NCI-H1092 (cell line): ENCODE results near the gene MYO15B.

Experiments
- DNase-seq: peaks from one replicate; lab custom pipeline; 2025; lab: John Stamatoyannopoulos, UW

MYO15B gene

GRCh38 chr17:75558666-75559530 lies 28.7 kb upstream of the MYO15B start:
- DNase-seq, result no peak

- no peak for DNase-seq
Measured at GRCh38 chr17:75559958-75560533, 27.6 kb upstream of the MYO15B start.

- no peak for DNase-seq
Measured at GRCh38 chr17:75561927-75562603, 25.5 kb upstream of the MYO15B start.

- DNase-seq, result no peak
Measured at GRCh38 chr17:75563063-75563758, 24.4 kb upstream of the MYO15B start.

GRCh38 chr17:75564195-75564594 lies 23.4 kb upstream of the MYO15B start:
- no peak for DNase-seq

- DNase-seq, result no peak
Measured at GRCh38 chr17:75565066-75565465, 22.5 kb upstream of the MYO15B start.

GRCh38 chr17:75565618-75566017 lies 22.0 kb upstream of the MYO15B start:
- DNase-seq, result no peak

GRCh38 chr17:75566416-75566815 lies 21.2 kb upstream of the MYO15B start:
- no peak for DNase-seq

GRCh38 chr17:75566834-75567233 lies 20.8 kb upstream of the MYO15B start:
- no peak for DNase-seq

- no peak for DNase-seq
Measured at GRCh38 chr17:75568412-75569255, 19.0 kb upstream of the MYO15B start.

- DNase-seq, result no peak
Measured at GRCh38 chr17:75570034-75570676, 17.4 kb upstream of the MYO15B start.

GRCh38 chr17:75570772-75571171 lies 16.8 kb upstream of the MYO15B start:
- DNase-seq, result no peak

- DNase-seq, result no peak
Measured at GRCh38 chr17:75571197-75571884, 16.3 kb upstream of the MYO15B start.

- no peak for DNase-seq
Measured at GRCh38 chr17:75571885-75572215, 15.8 kb upstream of the MYO15B start.

GRCh38 chr17:75572713-75573539 lies 14.7 kb upstream of the MYO15B start:
- no peak for DNase-seq

- DNase-seq, result no peak
Measured at GRCh38 chr17:75573540-75573957, 14.1 kb upstream of the MYO15B start.

- no peak for DNase-seq
Measured at GRCh38 chr17:75573994-75574393, 13.6 kb upstream of the MYO15B start.

- no peak for DNase-seq
Measured at GRCh38 chr17:75574404-75575036, 13.1 kb upstream of the MYO15B start.

- DNase-seq, result no peak
Measured at GRCh38 chr17:75575197-75575596, 12.4 kb upstream of the MYO15B start.
